Left lung (tissue), 10 donors: ENCODE data around the gene CACNA1I. TPM values are rescaled to one million over a fixed set of nuclear protein-coding genes. Genes with fewer than 3 reads are reported as not detected.
"Not testable (repeated sequence)": the region's sequence is repeated elsewhere in the genome, so short reads cannot be mapped to it uniquely, and the experiment has no call there.

Source experiments
- ATAC-seq: fragments of 200-7000 bp; cut with Tn5 transposase; one replicate; pipeline ENCODE4 v1.9.1; 2020; ENCODE audit warnings: moderate library complexity
- DNase-seq, 4 donors: peaks; one replicate each; pipeline ENCODE4 v3.0.0-alpha.2; 2013 to 2020
- H3K27ac ChIP-seq, 2 donors: fragments of 200-600 bp; sonication (generic) in 1 of 2; one replicate each; pipeline versions ENCODE4 v1.5.0 to v1.8.0; 2020 to 2021
- H3K27me3 ChIP-seq, 2 donors: fragments of 200-600 bp; sonication (generic) in 1 of 2; one replicate each; pipeline versions ENCODE4 v1.5.0 to v1.8.0; 2020 to 2021
- H3K36me3 ChIP-seq, 2 donors: fragments of 200-600 bp; sonication (generic) in 1 of 2; one replicate each; pipeline versions ENCODE4 v1.5.0 to v1.8.0; 2020 to 2021
- H3K4me1 ChIP-seq, 2 donors: fragments of 200-600 bp; one replicate each; pipeline ENCODE4 v1.8.0; 2021
- H3K4me3 ChIP-seq, 2 donors: fragments of 200-600 bp; sonication (generic) in 1 of 2; one replicate each; pipeline versions ENCODE4 v1.5.0 to v1.8.0; 2020 to 2021; ENCODE audit warnings: mild to moderate bottlenecking in 1 of 2
- H3K9me3 ChIP-seq, 2 donors: fragments of 200-600 bp; sonication (generic) in 1 of 2; one replicate each; pipeline versions ENCODE4 v1.5.0 to v1.8.0; 2020 to 2021
- intact Hi-C, 2 donors: fragments of 100-400 bp; cut with DNase I; formaldehyde crosslinking; loops; one replicate each; pipeline versions ENCODE4 v1.11.2 to v1.14.2; 2022
- polyA plus RNA-seq, 6 donors: library from polyadenylated mRNA; unstranded; fragments of 120-200 nt; gene quantifications; one replicate each; pipeline ENCODE4 v1.2.1, GENCODE V29; 2013; ENCODE audit not compliant: insufficient read length in 6 of 6
- total RNA-seq, 2 donors: library from RNA; stranded (reverse); fragmentation: NEBNext Ultra II Directional; extraction: Animal tissue kit (Norgen Biotek cat#: 25700); gene quantifications; one replicate each; pipeline ENCODE4 v1.2.1, GENCODE V29; 2021
- TF ChIP-seq, protein P1 (sequence below), 2 donors: fragments of 200-600 bp; sonication (generic) in 1 of 2; IDR thresholded peaks; one replicate each; pipeline versions ENCODE4 v1.5.0 to v1.8.0; 2021; ENCODE audit warnings: antibody characterized with exemption in 2 of 2
- donor health status: DM: no; HTN: yes; CAD: no.
- donor health status: DM: no; HTN: no; CAD: no.

Gene CACNA1I
- total and polyA plus RNA-seq, 8 donors, result 0.03 to 0.35 (median 0.09) TPM

DNA sequence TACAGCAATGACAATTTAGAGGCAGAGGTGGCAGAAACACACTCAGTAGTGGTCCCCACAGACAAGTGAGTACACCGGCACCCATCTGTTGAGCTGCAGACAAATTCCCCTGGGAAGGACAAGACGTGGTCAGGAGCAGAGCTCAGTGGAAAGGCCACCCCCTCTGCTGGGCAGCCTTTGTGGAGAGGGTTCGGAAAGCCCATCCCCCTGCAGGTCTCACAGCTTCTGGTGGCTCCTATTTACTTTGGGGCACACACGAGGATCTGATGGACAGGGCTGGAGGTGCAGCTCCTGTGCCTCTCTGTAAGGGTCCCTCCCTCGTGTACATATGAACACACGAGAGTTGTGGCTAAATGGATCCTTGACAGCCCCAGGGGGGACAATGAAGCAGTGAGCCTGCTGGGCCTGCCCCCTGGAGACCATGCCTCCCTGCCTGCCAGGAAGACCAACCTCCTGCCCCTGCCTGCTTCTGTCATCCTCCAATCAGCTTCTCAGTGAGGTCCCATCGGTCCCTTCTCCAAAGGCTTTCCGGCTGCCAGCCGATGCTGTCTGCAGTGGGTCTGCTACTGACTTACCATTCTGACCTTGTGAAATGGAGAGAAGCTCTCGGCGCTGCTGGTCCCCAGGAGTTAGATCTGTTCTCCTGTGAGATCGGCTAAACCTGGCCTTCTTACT, 161.5 kb downstream of the CACNA1I start:
- no peak for DNase-seq
- H3K9me3 ChIP-seq, result no peaks in the 10 kb centered on the region
- H3K4me3 ChIP-seq, result no peak overlapping the region
- no peak for ATAC-seq
- H3K27ac ChIP-seq, result no peak overlapping the region
- intact Hi-C loops, result no loop called here
- TF ChIP-seq, protein P1, sequence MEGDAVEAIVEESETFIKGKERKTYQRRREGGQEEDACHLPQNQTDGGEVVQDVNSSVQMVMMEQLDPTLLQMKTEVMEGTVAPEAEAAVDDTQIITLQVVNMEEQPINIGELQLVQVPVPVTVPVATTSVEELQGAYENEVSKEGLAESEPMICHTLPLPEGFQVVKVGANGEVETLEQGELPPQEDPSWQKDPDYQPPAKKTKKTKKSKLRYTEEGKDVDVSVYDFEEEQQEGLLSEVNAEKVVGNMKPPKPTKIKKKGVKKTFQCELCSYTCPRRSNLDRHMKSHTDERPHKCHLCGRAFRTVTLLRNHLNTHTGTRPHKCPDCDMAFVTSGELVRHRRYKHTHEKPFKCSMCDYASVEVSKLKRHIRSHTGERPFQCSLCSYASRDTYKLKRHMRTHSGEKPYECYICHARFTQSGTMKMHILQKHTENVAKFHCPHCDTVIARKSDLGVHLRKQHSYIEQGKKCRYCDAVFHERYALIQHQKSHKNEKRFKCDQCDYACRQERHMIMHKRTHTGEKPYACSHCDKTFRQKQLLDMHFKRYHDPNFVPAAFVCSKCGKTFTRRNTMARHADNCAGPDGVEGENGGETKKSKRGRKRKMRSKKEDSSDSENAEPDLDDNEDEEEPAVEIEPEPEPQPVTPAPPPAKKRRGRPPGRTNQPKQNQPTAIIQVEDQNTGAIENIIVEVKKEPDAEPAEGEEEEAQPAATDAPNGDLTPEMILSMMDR (IDR thresholded peaks at IDR 0.05), result no peak
- H3K36me3 ChIP-seq, result no peaks in the 10 kb centered on the region
- peaks cover 0 to 76% of the 10 kb centered on the region in 2 donors for H3K27me3 ChIP-seq
- H3K4me1 ChIP-seq, result no peaks in the 10 kb centered on the region

DNA sequence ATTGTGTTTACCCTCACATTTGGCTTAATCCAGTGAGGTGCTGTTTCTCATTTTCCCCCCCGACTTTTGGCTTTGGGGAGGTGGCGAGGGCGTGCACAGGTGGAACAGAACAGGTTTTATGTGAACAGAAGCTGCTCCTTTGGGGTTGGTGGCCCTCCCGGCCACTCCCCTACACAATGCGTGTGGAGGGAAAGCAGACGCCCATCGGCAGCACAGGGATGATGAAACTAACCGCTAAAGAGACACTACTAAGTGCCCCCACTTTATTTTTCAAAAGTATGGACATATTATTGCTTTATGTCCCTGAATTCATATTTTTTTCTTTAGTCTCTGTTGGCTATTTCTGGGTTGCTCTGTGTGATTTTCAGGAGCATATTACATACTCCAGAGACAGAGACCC, 162.1 kb downstream of the CACNA1I start:
- no peaks in the 10 kb centered on the region for H3K9me3 ChIP-seq
- H3K27me3 ChIP-seq, result peaks cover 0 to 73% of the 10 kb centered on the region in 2 donors
- no peaks in the 10 kb centered on the region for H3K4me1 ChIP-seq
- no peak for ATAC-seq
- H3K27ac ChIP-seq, result no peak overlapping the region
- TF ChIP-seq, protein P1 (IDR thresholded peaks at IDR 0.05), result no peak
- no peaks in the 10 kb centered on the region for H3K36me3 ChIP-seq
- H3K4me3 ChIP-seq, result no peak overlapping the region
- intact Hi-C loops, result no loop called here
- no peak for DNase-seq

DNA sequence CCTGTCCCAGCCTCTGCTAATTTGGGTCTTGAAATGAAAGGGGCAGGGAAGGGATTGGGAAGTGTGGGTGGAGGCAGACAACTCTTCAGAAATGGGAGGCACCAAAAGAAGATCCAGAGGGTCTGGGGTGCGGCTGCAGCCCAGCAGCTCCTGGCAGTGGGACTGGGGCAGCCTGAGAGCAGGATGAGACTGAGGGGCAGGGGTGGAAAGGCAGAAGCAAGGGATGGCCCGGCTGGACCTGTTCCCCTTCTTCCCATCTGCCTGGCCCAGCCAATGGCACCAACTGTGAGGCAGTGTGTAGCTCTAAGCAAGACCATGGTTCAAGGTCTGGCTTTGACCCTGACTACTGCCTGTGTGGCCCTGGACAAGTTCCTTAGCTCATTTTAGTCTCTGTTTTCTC, 162.6 kb downstream of the CACNA1I start:
- no peak for DNase-seq

DNA sequence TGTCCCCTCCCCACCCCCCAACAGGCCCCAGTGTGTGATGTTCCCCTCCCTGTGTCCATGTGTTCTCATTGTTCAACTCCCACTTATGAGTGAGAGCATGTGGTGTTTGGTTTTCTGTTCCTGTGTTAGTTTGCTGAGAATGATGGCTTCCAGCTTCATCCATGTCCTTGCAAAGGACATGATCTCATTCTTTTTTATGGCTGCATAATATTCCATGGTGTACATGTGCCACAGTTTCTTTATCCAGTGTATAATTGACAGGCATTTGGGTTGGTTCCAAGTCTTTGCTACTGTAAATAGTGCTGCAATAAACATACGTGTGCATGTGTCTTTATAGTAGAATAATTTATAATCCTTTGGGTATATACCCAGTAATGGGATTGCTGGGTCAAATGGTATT, 163.5 kb downstream of the CACNA1I start:
- H3K4me3 ChIP-seq, H3K4me1 ChIP-seq, ATAC-seq, H3K9me3 ChIP-seq, H3K36me3 ChIP-seq, H3K27ac ChIP-seq, intact Hi-C loops, DNase-seq: not testable (repeated sequence)
- peaks cover 0 to 64% of the 10 kb centered on the region in 2 donors for H3K27me3 ChIP-seq

More for the DNA sequence above, 162.6 kb downstream of the CACNA1I start:
- Histone ChIP-seq H3K4me3 (no peak overlapping the region), H3K9me3 (no peaks in the 10 kb centered on the region), H3K36me3 (no peaks in the 10 kb centered on the region), H3K27ac (no peak overlapping the region), H3K4me1 (no peaks in the 10 kb centered on the region), H3K27me3 (peaks cover 0 to 68% of the 10 kb centered on the region in 2 donors)
- intact Hi-C loops, result no loop called here
- TF ChIP-seq, protein P1 (IDR thresholded peaks at IDR 0.05), result no peak
- ATAC-seq, result no peak

DNA sequence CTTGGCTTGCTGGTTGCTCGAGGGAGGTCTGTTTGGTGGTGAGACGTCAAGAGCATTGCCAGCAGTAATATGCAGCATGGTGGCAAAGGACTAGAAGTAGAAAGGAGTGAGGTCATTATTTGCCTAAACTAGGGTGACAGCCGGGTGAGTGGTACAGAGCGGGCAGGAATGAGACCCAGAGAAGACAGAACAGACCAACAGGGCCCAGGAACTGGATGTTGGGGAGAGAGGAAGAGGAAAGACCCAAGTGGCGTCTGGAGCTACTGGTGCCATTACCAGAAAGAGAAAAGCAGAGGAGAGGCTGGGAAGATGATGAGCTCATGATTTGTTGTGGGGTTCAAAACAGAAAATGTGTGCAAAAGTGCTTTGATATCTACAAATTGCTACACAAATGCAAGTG, 164.3 kb downstream of the CACNA1I start:
- H3K27me3 ChIP-seq, result peaks cover 0 to 59% of the 10 kb centered on the region in 2 donors
- intact Hi-C loops, result no loop called here
- DNase-seq (no peak), ATAC-seq (no peak)
- TF ChIP-seq, protein P1 (IDR thresholded peaks at IDR 0.05), result no peak
- no peaks in the 10 kb centered on the region for H3K36me3 ChIP-seq
- no peaks in the 10 kb centered on the region for H3K4me1 ChIP-seq
- H3K4me3 ChIP-seq, result no peak overlapping the region
- peaks cover 0 to 8% of the 10 kb centered on the region in 2 donors for H3K9me3 ChIP-seq
- H3K27ac ChIP-seq, result no peak overlapping the region

DNA sequence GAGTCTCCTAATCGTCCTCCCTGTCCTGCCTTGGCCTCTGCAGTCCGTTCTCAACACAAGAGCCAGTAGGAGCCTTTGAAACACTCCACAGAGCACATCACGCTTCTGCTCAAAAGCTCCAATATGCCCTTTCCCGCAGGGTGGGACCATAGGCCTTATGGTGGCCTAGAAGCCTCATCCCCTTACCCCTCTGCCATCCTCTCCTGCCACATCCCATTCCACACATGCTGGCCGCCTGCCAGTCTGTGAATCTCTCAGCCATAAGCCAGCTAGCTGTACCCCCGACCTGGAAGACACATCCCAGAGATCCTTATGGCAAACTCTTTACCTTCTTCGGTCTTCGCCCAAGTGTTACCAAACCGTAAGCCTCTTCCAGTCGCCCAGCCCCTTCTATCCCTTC, 165.2 kb downstream of the CACNA1I start:
- peaks cover 0 to 8% of the 10 kb centered on the region in 2 donors for H3K9me3 ChIP-seq
- ATAC-seq (no peak), DNase-seq (no peak)
- H3K27ac ChIP-seq, result no peak overlapping the region
- H3K27me3 ChIP-seq, result peaks cover 0 to 59% of the 10 kb centered on the region in 2 donors
- H3K36me3 ChIP-seq, result no peaks in the 10 kb centered on the region
- TF ChIP-seq, protein P1 (IDR thresholded peaks at IDR 0.05), result no peak
- intact Hi-C loops, result no loop called here
- H3K4me1 ChIP-seq, result no peaks in the 10 kb centered on the region
- no peak overlapping the region for H3K4me3 ChIP-seq
